Fibroblast of skin of abdomen (primary cell): Measurements from ENCODE around the gene FBXL14.

Experiments used
- DNase-seq: peaks from one replicate; pipeline ENCODE4 v3.0.0-alpha.2; 2013

Gene FBXL14

DNA sequence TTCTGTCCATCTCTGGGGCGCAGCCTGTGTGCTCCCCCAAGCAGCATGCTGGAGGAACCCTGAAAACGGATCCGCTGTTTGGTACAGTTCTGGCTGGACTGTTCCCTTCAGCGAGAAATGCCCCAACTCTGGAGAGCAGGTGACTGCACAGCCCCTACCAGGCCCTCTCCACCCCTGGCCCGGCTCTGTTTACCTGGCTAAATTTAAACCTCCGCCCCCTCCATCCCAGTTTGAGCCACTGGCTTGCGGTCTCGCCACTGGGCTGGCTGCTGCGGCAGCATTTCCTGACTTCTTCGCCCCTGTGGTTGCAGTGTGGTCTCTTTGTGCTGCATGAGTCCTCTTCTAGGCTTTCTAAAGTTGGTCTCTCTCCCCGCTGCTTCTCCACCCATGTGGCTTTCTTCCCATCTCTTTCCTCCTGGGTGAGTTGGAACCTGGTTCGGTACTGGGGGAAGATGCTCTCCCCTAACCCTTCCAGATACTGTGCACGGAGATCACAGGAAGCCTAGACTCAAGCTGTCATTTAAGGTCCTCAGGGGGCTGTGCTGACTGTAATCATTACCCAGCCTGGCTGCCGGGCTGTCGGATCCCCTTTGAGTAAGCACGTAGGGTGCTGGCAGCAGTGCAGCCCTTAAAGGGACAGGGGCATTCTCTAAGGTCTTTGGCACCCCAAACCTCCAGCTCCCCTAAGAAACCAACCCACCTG lies 60.6 kb downstream of the FBXL14 start:
- DNase-seq: peak; percentile 22

DNA sequence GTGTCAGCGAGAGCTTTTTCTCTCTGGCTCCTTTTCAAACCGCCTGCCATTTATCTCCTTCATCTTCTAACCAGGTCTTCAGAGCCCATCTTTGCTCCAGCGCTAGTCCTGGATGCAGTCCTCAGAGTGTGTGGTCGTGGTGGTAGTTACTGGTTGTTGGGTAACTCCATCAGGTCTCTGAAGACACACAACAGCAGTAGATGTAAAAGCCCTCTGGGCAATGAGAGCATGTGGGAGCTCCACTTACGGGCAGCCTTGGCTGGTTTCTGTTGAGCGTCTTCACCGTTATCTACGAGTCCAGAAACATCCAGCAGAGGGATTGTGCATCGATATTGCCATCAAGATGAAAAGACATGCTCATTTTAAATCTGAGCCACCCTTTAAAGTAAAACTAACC lies 61.2 kb downstream of the FBXL14 start:
- peak; percentile 22 for DNase-seq

DNA sequence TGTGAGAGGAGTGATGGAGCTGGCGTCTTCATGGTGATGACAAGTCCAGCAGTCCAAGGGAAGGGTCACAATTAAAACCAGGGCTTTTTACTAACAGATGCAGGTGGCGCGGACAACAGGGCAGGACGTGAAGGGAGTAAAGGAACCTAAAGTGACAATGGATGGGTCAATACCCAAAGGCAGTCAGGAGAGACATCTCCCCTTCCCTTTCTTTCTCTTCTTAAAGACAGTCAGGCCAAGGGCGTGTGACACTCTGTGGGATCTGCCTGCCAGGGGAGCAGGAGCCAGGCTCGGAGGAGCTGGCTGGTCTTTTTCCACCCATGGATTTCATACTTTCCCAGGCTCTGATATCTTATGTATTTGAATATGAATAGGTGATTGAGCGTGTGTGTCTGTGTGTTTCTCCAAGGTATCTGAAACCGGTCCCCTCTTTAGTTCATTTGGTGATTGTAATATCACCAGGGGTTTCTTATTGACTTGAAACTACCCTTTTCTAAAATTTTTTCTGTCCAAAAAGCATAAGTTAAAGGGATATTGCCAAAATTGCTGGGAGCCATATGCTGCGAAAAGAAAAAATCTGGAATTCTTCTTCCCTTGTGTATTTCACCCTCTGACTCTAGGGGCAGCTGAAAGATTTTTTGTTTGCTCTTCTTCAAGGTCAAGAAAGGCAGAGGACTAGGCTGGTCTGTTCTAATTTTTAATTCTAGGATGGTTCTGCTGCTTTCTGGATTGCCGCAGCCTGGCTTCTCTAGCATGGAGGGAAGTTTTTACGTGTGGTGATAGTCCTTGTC lies 61.8 kb downstream of the FBXL14 start:
- no peak for DNase-seq

DNA sequence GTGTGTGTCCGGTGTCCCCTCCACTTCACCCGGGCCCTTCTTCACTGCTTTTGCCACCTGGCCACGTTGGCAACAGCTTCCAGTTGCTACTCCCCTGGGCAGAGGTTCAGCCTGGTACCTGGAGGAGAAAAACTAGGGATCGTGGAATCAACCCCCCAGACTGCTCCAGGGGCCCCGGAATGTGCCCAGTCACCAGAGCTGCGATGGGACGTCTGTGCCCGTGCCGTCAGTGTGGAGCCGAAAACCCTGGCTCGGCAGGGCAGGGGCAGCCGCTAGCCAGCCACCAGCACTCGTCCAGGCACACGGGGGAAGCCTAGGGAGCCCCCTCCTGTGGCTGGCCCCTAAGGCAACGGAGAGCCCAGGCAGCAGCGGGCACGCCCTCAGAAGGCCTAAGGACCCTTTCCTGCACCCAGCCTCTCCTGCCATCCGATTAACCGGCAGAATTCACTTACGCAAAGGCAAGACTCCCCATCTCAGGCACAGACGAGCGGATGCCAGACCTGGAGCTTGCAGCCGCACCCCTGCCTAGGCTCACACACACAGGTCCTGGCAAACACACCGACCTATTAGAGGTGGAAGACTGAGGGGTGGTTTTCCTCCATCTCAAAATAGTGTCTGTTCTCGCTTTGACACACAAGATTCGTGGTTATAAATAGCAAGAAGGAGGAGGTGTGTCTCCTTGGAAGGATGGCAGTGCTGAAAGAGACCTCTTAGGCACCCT lies 62.6 kb downstream of the FBXL14 start:
- DNase-seq: no peak

DNA sequence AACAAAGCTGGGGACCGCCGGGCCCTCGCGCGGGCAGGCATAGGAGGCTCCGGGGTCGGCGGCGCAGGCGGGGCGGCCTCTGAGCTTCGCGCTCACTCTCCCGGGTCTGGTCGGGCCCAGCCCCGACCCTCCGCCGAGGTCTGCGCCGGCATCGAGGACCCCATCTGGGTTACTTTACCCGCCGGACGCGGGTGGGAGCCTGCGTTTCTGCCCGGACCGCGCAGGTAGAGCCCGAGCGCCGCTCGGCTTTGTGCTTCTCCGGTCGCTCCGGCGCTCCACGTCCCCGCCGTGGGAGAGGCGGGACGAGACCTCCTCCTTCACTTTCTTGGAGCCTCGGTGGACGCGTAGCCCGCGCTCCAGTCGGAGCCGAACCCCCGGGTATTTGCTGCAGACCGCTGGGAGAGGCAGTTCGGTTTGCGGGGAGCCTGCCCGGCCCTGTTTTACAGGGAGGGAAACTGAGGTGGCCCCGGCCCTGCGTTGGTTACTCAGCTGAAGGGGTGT lies 63.2 kb downstream of the FBXL14 start:
- DNase-seq: no peak

DNA sequence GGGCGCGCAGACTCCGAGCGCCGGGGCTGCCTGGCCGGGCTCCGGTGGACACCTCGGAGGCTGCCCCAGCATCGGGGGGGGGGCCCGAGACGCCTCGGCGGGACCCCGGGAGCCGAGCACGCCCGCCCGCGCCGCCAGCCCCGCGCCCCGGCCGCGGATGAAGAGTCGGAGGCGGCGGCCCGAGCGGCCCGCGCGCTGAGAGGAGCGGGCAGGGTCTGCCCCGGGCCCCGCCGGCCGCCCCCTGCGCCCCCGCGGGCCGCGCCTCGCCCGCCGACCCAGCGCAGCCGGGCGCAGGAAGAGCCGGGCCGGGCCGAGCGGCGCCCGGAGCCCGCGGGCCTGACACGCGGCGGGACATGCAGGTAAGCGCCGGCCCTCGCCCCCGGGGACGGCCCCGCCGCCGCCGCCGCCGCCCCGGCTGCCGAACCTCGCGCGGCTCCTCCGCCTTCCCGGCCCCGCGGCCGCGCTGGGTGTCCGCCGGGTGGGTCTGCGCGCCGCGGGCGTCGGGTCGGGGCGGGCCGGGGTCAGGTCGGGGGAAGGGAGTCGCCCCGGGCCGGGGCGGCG lies 63.7 kb downstream of the FBXL14 start:
- no peak for DNase-seq

DNA sequence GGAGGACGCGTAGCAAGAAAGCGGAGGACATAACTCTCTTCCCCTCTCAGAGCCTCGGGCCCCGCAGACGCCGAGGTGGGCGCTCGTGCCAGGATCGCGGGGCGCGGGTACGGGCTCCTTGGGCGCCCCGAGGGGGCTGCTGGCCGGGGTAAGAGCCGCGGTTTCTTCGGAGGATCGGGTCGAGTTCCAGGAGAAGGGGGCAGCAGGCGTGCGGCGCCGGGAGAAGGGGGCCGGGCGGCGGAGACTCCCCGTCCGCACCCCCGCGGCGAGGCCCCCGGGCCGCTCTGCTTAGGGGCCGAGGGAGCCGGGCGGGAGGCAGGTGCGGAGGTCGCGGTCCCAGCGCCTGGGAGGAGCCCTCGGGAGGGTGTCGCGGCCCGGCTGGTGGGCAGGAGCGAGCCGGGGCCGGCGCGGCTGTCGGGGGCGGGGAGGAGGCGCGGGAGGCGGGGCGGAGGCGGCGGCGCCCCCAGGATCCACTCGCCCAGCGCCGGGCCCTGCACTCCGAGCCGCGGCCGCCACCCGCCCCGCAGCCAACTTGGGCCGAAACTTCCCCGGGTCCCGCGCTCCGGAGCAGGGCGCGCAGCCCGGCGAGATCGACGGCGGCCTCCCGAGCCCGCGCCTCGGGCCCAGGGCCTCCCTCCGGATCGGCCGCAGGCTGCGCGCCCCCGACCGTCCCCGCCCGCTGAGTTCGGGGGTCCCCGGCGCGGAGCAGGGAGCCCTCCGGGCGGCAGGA lies 64.4 kb downstream of the FBXL14 start:
- peak; percentile 46 for DNase-seq

DNA sequence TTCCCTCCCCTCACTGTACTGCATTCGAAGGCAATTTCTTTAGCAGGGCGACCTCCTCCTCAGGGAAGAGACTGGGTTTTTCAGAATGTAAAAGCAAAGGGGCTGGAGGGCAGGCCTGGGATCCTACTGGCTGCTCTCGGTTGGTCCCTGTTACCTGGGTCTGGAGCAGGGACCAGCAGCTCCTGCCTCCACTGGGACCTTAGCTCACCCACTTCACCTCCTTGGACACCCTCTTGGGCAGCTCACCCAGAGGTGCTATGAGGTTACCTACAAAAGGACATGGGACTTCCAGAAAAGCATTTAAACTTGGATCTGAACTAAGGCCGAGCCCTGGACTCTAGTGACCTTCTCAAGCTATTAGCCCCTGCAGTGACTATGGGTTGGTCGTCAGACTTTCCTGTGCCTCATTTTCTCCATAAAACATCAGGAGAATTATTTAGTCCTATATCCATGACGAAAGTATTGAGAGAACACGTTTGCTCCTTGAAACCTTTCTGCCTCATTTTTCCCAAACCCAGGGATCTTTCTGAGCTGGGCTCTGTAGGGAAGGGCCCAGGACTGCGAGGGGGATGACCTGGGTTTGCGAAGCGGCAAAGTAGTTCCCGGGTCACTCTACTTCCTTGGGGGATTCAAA lies 65.0 kb downstream of the FBXL14 start:
- no peak for DNase-seq

DNA sequence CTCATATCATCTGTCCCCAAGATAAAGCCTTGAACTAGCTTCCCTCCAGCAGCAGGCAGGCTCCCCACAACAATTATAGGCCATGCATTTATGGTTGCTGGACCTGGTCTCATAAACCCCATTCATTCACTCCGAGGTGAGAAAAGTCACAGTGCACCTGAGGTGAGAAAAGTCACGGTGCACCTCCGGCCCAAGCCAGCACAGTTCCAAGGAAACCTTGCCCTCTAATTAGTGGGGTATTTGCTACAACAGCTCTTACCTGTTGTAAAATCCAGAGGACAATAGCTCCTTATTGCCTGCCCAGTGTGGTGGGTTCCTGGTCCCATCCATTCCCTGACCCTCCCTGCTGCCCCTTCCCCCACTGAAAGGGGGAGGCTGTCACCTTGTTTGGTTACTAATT lies 65.6 kb downstream of the FBXL14 start:
- no peak for DNase-seq

DNA sequence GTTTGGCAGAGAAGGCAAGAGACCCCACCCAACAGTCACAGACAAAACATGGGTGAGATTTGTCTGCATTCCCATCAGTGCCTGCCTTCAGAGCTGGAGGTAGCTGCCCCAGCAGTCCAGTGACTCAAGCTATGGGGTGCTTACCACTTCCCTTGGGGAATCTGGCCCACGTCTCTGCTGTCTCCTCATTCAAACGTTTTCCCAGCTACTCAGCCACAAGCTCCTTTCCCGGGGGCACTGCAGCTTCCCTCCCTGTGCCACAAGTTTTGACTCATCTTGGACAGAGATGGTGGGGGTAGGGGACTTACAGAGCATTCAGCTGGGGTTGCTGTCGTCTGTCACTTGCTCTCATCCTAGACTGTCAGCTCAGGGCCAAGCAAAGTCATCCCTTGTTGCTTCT lies 66.6 kb downstream of the FBXL14 start:
- DNase-seq: peak; percentile 86

DNA sequence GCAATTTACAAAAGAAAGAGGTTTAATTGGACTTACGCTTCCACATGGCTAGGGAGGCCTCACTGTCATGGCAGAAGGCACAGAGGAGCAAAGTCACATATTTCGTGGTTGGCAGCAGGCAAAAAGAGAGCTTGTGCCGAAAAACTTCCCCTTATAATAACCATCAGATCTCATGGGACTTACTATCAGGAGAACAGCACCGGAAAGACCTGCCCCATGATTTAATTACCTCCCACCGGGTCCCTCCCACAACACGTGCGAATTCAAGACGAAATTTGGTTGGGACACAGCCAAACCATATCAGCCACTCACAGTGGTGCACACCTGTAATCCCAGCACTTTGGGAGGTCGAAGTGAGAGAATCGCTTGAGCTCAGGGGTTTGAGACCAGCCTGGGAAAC lies 68.5 kb downstream of the FBXL14 start:
- DNase-seq: no peak

DNA sequence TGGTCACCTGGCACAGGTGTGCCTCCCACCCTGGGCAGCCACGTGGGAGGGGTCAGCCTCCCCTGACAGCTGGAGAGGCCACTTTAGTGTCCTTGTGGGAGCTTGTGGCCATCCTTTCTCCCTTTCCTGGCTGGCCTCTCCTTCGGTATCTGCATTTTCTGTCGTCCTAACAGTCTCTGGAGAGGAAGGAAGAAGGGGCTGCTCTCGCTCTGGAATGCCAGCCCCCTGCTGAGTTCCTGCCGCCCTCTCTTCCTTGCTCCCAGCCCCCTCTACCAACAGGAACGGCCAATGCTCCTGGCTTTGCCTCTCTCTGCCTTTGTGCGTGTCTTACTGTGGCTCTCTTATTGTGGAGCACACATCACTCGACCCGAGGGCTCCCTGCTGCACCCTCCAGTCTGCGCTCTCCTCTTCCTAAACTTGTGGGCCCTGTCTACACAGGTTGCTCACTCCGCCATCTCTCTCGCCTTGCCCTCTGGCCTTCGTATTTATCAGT lies 70.8 kb downstream of the FBXL14 start:
- no peak for DNase-seq

DNA sequence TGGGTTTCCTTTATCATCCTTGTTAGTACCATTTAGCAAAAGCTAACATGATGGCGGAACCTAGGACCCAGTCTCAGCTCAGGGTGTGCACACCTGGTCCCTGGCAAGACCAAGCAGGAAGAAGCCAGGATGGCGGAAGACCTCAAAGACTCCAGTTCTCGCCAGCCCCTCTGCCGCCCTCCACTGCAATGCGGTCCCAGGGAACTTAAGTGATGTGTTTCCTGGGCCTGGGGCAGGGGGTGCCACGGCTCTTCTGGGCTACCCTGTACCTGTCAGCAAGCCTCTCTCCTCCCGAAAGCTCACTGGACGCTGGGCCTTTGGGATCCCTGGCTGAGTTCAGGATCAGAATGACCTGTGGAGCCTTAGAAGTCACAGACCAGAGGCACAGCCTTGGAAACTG lies 71.3 kb downstream of the FBXL14 start:
- DNase-seq: no peak

DNA sequence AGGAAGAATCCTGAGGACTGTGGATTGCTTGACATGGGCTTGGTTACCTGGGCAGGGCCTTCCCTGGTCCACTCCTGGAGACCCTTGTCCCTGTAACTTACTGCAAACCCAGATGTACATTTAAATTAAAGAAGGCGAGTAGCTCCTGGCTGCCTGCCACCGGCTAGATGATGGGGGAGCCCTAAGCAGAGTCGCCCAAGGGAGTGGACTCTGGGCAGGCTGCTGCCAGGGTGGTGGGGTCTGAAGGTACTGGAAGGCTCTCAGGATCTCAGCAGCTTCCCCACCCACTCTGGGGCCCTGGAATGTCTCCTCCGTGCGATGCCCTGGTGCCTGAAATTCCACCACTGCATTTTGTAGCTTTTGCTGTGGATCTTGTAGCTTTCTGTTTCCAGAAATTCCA lies 74.7 kb downstream of the FBXL14 start:
- no peak for DNase-seq

DNA sequence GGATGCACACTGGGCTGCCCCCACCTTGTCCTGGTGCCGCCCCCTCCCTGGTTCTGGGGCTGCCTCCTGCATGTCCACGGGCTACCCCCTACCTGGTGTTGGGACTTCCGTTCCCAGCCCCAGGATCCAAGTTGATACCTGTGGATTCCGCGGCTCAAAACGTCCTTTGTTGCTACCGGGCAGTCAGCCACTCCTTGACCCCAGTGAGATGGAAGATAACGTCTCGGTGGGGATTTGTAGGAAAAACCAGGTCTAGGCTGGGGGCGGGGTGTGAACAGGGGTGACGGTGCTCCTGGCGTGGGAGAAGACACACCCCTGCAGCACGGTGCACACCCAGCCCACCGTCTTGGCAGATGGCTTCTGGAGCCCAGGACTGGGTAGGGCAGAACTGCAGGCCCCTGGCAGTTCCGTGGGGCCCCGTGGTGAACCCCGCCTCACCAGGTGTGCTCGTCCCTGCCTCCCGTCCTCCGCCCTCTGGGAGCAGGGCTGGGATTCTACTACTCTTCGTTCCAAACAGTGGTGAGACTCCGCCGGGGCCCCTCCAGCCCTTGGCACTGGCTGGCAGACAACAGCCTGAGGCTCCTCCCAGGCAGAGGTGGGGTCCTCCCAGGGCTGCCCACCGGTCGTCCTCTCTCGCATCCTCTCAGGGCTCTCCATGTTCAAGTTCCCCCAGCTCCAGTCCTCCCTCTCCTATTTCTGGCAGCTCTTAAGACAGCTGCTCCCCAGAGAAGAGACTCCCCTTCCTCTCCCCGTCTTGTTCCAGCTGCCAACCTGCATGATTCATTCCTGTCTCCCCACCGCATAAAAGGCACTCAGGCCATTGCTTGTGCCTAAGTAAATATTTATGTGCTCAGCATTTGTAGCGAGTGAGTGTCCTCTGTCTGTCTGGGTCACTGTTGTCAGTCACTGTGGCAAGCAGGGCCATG lies 75.5 kb downstream of the FBXL14 start:
- DNase-seq: peak; percentile 82

DNA sequence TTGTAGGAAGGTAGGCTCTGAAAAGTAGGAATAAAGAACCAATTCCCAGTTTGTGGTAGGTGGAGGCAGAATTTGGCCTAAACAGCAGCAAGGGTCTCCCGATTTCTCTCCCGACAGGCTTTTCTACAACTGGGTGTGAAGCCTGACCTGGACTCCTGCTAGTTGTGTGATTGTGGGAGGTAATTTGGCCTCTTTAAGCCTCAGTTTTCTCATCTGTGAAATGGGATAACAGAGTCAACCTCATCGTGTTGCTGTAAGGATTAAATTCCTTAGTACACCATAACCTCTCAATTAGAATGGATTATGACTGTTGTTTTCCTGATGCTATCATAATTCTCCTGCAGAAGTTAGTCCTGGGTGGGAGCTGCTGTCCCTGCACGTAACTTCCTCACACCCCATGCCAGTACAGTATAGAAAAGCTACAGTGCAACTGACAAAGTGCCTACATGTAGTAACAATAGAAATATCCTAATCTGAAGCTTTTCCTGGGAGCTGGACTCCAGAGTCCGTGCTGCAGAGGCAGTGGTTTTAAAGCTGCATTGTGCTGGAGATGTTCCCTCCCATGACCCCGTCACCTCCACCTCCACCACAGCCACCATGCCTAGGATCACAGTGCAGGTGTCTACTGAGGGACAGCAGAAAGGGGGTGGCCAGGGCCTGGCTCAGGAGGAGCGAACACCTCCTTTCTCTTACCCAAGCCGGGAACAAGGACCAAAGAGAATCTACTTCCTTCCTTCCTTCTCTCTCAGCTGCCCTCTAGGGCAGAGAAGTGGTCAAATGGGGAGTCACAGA lies 76.5 kb downstream of the FBXL14 start:
- DNase-seq: no peak

DNA sequence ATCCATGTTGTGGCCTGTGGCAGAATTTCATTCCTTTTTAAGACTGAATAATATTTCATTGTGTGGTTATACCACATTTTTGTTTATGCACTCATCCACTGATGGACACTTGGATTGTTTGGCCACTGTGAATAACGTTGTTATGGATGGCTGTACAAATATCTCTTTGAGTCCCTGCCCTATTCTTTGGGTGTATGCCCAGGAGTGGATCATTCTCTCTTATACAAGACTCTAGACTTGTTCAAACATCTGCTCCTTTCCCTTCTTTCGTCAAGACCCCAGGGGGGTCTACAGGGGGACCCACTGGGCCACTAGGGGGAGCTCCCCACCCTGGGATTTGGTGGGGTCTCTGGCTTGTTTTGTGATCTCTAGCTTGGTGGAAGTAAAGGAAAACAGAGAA lies 77.4 kb downstream of the FBXL14 start:
- peak; percentile 84 for DNase-seq
